Activated T-cell treated with anti-CD3 and anti-CD28 coated beads, Interleukin-2, amount 50 U/mL, for 72 hours (primary cell): ENCODE measurements around the gene CDC42BPB. TPM values are rescaled to one million over a fixed set of nuclear protein-coding genes. Genes with fewer than 3 reads are reported as not detected.
A peak's percentile ranks its signal among the peaks of the same experiment; 100 is the strongest.

ENCODE experiments used
- ATAC-seq, 2 donors: fragments of 150-1000 bp; cut with Tn5 transposase; replicated peaks in 1 of 2; 2 replicates each; pipeline ENCODE4 v1.10.0; 2021; ENCODE audit warnings: moderate library complexity in 2 of 2, mild to moderate bottlenecking in 1 of 2
- DNase-seq, 2 donors: peaks; one replicate each; pipeline ENCODE4 v3.0.0; 2021 to 2022; ENCODE audit warnings: mixed read lengths in 1 of 2
- H3K27ac Mint-ChIP-seq: one replicate; pipeline ENCODE4 v1.8.0; 2022; ENCODE audit warnings: mild to moderate bottlenecking, moderate library complexity, mixed read lengths
- H3K27me3 Mint-ChIP-seq: one replicate; pipeline ENCODE4 v1.8.0; 2022; ENCODE audit warnings: low read depth, mixed read lengths
- H3K36me3 Mint-ChIP-seq, 2 donors: one replicate each; pipeline ENCODE4 v1.8.0; 2022; ENCODE audit warnings: mixed read lengths in 2 of 2, mild to moderate bottlenecking in 1 of 2; ENCODE audit not compliant: insufficient read depth in 2 of 2
- H3K4me1 Mint-ChIP-seq: one replicate; pipeline ENCODE4 v1.8.0; 2022; ENCODE audit warnings: low read depth, mixed read lengths
- H3K4me3 Mint-ChIP-seq, 2 donors: one replicate each; pipeline ENCODE4 v1.8.0; 2022; ENCODE audit warnings: mild to moderate bottlenecking in 2 of 2, mixed read lengths in 2 of 2, moderate library complexity in 2 of 2
- H3K9me3 Mint-ChIP-seq, 2 donors: one replicate each; pipeline ENCODE4 v1.8.0; 2022; ENCODE audit warnings: mixed read lengths in 2 of 2
- total RNA-seq, 2 donors: library from RNA; stranded (reverse); gene quantifications; one replicate each; pipeline ENCODE4 v1.2.3, GENCODE V29; 2022

The CDC42BPB gene
- total RNA-seq, 2 donors from 2014 or later = 3.7 to 5.4 TPM

DNA sequence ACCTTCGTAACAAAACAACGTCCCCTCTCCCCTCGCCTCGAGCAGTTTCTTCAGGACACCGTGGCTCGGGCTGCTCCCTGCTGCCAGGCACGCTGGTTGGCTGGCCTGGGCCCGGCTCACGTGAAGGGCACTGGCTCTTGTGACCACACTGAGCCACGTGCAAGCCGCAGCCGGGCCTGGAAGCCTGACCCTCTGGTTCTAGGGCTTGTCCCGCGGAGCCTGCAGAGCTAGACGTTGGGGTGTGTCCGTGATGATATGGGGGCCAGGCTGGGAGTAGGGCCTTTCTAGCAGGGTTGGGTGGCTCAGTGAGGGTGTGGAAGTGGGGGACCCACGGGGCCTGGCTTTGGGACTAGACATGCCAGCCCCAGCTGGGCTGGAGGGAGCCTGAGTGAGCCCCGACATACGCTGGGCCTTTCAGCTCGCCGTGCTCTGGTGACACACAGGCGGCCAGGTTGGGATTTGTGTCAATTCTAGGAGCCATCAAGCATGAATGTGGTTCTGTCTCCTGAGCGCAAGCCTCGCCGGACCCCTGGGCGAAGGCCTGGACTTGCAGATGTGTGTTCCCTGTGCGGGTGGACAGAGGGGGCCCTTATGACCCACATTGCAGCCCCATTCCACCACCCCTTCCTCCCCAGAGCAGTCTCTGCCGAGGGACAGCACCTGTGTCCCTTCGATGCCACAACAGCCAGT lies 148.4 kb downstream of the CDC42BPB start:
- peak overlapping the region; percentile 19 for H3K27ac Mint-ChIP-seq
- no peak overlapping the region for H3K4me3 Mint-ChIP-seq
- no peaks in the 10 kb centered on the region for H3K4me1 Mint-ChIP-seq
- DNase-seq (no peak), ATAC-seq (peak in 1 of 2 donors; percentile 8)
- no peaks in the 10 kb centered on the region for H3K27me3 Mint-ChIP-seq
- peaks cover 5 to 12% of the 10 kb centered on the region in 2 donors for H3K36me3 Mint-ChIP-seq
- H3K9me3 Mint-ChIP-seq = no peaks in the 10 kb centered on the region

GRCh38 chr14:102907980-102908730 lies 149.2 kb downstream of the CDC42BPB start:
- peak overlapping the region; percentile 20 for H3K27ac Mint-ChIP-seq
- H3K36me3 Mint-ChIP-seq = peaks cover 6 to 17% of the 10 kb centered on the region in 2 donors
- H3K9me3 Mint-ChIP-seq = no peaks in the 10 kb centered on the region
- ATAC-seq (no peak), DNase-seq (no peak)
- no peaks in the 10 kb centered on the region for H3K27me3 Mint-ChIP-seq
- no peaks in the 10 kb centered on the region for H3K4me1 Mint-ChIP-seq
- no peak overlapping the region for H3K4me3 Mint-ChIP-seq

DNA sequence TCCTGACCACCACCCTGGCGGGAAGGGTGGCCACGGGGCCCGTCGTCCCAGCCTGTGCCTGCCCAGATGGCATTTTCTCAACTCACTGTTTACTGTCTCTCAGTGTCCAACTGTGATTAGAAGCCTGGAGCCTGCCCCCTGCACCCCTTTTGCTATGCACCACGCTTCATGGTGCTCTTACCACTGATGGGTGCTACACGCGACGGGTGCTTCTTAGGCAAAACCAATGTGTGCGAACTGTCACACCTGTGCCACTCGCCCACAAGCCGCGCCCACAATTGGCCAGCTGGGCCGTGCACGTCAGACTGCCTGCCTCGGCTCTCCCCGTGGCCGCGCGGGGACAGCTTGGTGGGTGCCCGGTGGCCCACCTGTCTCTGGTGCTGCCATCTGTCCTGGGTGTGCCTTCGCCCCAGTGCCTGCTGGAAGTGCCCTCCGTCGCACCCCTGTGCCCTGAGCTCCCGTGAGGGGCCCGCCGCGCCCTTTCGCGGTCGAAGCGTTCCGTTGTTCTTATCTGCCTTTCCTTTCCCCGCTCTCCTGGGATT lies 150.0 kb downstream of the CDC42BPB start:
- Mint-ChIP-seq H3K27ac (no peak overlapping the region), H3K27me3 (no peaks in the 10 kb centered on the region), H3K9me3 (no peaks in the 10 kb centered on the region), H3K36me3 (peaks cover 7 to 24% of the 10 kb centered on the region in 2 donors), H3K4me1 (peaks cover 8% of the 10 kb centered on the region), H3K4me3 (no peak overlapping the region)
- ATAC-seq (no peak), DNase-seq (no peak)

GRCh38 chr14:102906616-102907302 lies 150.6 kb downstream of the CDC42BPB start:
- ATAC-seq (peak in 1 of 2 donors; percentile 3), DNase-seq (no peak)
- H3K27ac Mint-ChIP-seq = no peak overlapping the region
- no peaks in the 10 kb centered on the region for H3K9me3 Mint-ChIP-seq
- peaks cover 8% of the 10 kb centered on the region for H3K4me1 Mint-ChIP-seq
- no peaks in the 10 kb centered on the region for H3K27me3 Mint-ChIP-seq
- H3K4me3 Mint-ChIP-seq = no peak overlapping the region
- peaks cover 7 to 25% of the 10 kb centered on the region in 2 donors for H3K36me3 Mint-ChIP-seq

- Mint-ChIP-seq H3K4me3 (no peak overlapping the region), H3K27me3 (no peaks in the 10 kb centered on the region), H3K27ac (no peak overlapping the region), H3K4me1 (peaks cover 18% of the 10 kb centered on the region), H3K9me3 (no peaks in the 10 kb centered on the region), H3K36me3 (peaks cover 7 to 25% of the 10 kb centered on the region in 2 donors)
- ATAC-seq (no peak), DNase-seq (no peak)
Measured at GRCh38 chr14:102905116-102906108, 151.9 kb downstream of the CDC42BPB start.

DNA sequence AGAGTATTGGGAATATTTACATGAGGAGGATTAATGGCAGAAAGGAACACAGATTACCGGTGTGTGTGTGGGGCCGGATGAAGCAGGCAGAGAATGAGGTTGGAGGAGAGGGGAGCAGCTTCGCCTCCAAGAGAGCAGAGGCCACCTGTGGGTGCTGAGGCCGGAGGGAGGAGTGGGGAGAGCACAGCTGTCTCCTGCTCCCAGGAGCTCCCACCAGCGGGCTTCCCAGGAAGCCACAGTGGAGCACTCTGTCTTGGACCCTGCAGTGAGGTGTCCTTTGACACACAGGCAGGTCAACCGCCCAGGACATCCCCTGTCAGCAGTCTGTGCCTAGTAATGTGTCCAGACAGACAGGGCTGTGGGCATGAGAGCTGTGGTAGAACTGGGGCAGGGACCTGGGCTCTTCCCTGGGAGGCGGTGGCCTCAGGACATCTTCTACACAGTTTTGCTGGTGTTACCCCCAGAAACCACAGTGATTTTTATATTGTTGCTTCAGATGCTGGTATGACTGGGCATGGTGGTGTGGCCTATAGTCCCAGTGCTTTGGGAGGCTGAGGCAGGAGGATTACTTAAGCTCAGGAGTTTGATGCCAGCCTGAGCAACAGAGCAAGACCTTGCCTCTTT lies 153.3 kb downstream of the CDC42BPB start:
- Mint-ChIP-seq H3K4me3 (no peak overlapping the region), H3K4me1 (peaks cover 18% of the 10 kb centered on the region), H3K27me3 (no peaks in the 10 kb centered on the region), H3K27ac (no peak overlapping the region), H3K36me3 (peaks cover 9 to 27% of the 10 kb centered on the region in 2 donors), H3K9me3 (no peaks in the 10 kb centered on the region)
- ATAC-seq (peak; percentile 4 to 30), DNase-seq (no peak)

DNA sequence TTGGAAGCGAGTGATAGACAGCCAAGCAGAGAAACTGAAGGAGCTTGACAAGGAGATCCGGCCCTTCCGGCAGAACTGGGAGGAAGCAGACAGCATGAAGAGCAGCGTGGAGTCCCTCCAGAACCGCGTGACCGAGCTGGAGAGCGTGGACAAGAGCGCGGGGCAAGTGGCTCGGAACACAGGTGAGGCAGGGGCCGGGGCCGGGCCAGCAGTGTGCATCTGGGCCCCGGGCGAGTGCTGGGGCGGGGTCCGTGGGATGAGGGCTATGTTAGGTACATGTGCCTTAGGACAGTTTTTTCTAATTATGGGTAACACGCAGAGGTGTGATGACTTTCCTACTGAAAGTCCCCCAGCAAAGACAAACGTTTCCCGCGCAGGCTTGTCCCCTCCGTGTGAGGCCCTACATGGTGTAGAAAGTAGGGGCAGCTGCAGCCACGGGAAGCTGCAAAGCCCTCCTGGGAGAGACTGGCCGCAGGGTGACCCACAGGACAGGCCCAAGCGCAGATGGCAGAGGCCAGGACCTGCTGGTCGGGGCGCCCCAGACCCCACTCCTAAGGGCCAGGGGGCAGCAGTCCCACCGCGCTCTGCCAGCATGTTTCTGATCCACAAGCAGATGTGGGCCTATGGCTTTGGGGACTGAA lies 154.0 kb downstream of the CDC42BPB start:
- peaks cover 11 to 31% of the 10 kb centered on the region in 2 donors for H3K36me3 Mint-ChIP-seq
- H3K4me3 Mint-ChIP-seq = no peak overlapping the region
- no peaks in the 10 kb centered on the region for H3K27me3 Mint-ChIP-seq
- peaks cover 22% of the 10 kb centered on the region for H3K4me1 Mint-ChIP-seq
- no peaks in the 10 kb centered on the region for H3K9me3 Mint-ChIP-seq
- ATAC-seq (no peak), DNase-seq (no peak)
- H3K27ac Mint-ChIP-seq = peak overlapping the region; percentile 30

- peaks cover 28% of the 10 kb centered on the region for H3K4me1 Mint-ChIP-seq
- no peak overlapping the region for H3K4me3 Mint-ChIP-seq
- H3K27ac Mint-ChIP-seq = peak overlapping the region; percentile 32
- no peaks in the 10 kb centered on the region for H3K27me3 Mint-ChIP-seq
- DNase-seq = no peak
- no peaks in the 10 kb centered on the region for H3K9me3 Mint-ChIP-seq
- ATAC-seq = no peak
- H3K36me3 Mint-ChIP-seq = peaks cover 11 to 33% of the 10 kb centered on the region in 2 donors
Measured at GRCh38 chr14:102902523-102903247, 154.7 kb downstream of the CDC42BPB start.

GRCh38 chr14:102902086-102902485 lies 155.3 kb downstream of the CDC42BPB start:
- Mint-ChIP-seq H3K9me3 (no peaks in the 10 kb centered on the region), H3K36me3 (peaks cover 11 to 34% of the 10 kb centered on the region in 2 donors), H3K4me1 (peaks cover 31% of the 10 kb centered on the region), H3K4me3 (no peak overlapping the region), H3K27ac (peak overlapping the region; percentile 32), H3K27me3 (no peaks in the 10 kb centered on the region)
- no peak for ATAC-seq
- no peak for DNase-seq

DNA sequence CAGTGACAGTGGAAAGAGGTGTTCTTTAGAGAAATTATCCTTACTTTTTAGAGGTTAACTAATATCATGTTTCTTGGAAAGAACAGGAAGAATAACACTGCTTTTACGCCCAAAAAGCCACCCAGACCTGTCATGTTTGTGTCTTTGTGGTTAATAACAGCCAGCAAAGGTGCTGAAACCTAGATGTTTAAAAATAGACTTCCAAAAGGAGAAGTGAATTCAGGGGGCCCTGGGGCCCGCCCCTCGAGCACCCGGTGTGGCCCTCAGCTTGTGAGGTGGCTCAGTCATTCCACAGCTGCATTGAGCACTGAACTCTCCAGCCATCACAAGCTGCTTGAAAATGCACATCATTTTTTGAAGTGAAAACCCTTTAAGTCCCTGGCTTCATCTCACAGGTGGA lies 155.7 kb downstream of the CDC42BPB start:
- Mint-ChIP-seq H3K27ac (peak overlapping the region; percentile 59), H3K9me3 (no peaks in the 10 kb centered on the region), H3K27me3 (no peaks in the 10 kb centered on the region), H3K4me3 (no peak overlapping the region), H3K36me3 (peaks cover 11 to 34% of the 10 kb centered on the region in 2 donors), H3K4me1 (peaks cover 31% of the 10 kb centered on the region)
- DNase-seq (no peak), ATAC-seq (no peak)
